Measurements from ENCODE around the gene C1orf116. TPM values are rescaled to one million over a fixed set of nuclear protein-coding genes. Genes with fewer than 3 reads are reported as not detected.

Gene C1orf116
- total RNA-seq = not detected in 2 replicates
- long read RNA-seq = 0 reads

GRCh38 chr1:207032528-207033017, at the start of gene C1orf116:
Gene C1orf116, minus strand, starts transcription at chr1:207032756. Its CDS starts 5,158 bp downstream, at chr1:207027598.
- no peak within 1 kb of the TSS for H3K27ac Mint-ChIP-seq (ENCODE audit: unreplicated experiment)
- no peak within 1 kb of the TSS for H3K4me3 Mint-ChIP-seq (ENCODE audit: unreplicated experiment)
- H3K9me3 Mint-ChIP-seq (ENCODE audit: unreplicated experiment) = no peaks in the 10 kb centered on the region
- peaks cover 61% of the 10 kb centered on the region for H3K27me3 Mint-ChIP-seq (ENCODE audit: unreplicated experiment)
- H3K4me1 Mint-ChIP-seq (ENCODE audit: unreplicated experiment) = no peaks in the 10 kb centered on the region
- no peaks in the 10 kb centered on the region for H3K36me3 Mint-ChIP-seq (ENCODE audit: unreplicated experiment)
- DNase-seq (ENCODE audit: extremely low spot score, unreplicated experiment) = no peak
- TF ChIP-seq CTCF (IDR thresholded peaks at IDR 0.05) = no peak

GRCh38 chr1:207081806-207082205, 49.2 kb upstream of the C1orf116 start:
- no peak for TF ChIP-seq CTCF (IDR thresholded peaks at IDR 0.05)
- H3K4me3 Mint-ChIP-seq (ENCODE audit: unreplicated experiment) = no peak overlapping the region
- no peaks in the 10 kb centered on the region for H3K9me3 Mint-ChIP-seq (ENCODE audit: unreplicated experiment)
- H3K4me1 Mint-ChIP-seq (ENCODE audit: unreplicated experiment) = peaks cover 12% of the 10 kb centered on the region
- no peak for DNase-seq (ENCODE audit: extremely low spot score, unreplicated experiment)
- H3K36me3 Mint-ChIP-seq (ENCODE audit: unreplicated experiment) = peaks cover 6% of the 10 kb centered on the region
- H3K27ac Mint-ChIP-seq (ENCODE audit: unreplicated experiment) = no peak overlapping the region
- peaks cover 13% of the 10 kb centered on the region for H3K27me3 Mint-ChIP-seq (ENCODE audit: unreplicated experiment)

- H3K9me3 Mint-ChIP-seq (ENCODE audit: unreplicated experiment) = no peaks in the 10 kb centered on the region
- no peak overlapping the region for H3K4me3 Mint-ChIP-seq (ENCODE audit: unreplicated experiment)
- no peak for TF ChIP-seq CTCF (IDR thresholded peaks at IDR 0.05)
- H3K27me3 Mint-ChIP-seq (ENCODE audit: unreplicated experiment) = peaks cover 13% of the 10 kb centered on the region
- peaks cover 6% of the 10 kb centered on the region for H3K36me3 Mint-ChIP-seq (ENCODE audit: unreplicated experiment)
- peaks cover 12% of the 10 kb centered on the region for H3K4me1 Mint-ChIP-seq (ENCODE audit: unreplicated experiment)
- DNase-seq (ENCODE audit: extremely low spot score, unreplicated experiment) = no peak
- no peak overlapping the region for H3K27ac Mint-ChIP-seq (ENCODE audit: unreplicated experiment)
These were observed 48.5 kb upstream of the C1orf116 start for GRCh38 chr1:207081088-207081487.

- DNase-seq (ENCODE audit: extremely low spot score, unreplicated experiment) = no peak
- H3K27ac Mint-ChIP-seq (ENCODE audit: unreplicated experiment) = no peak overlapping the region
- peaks cover 9% of the 10 kb centered on the region for H3K4me1 Mint-ChIP-seq (ENCODE audit: unreplicated experiment)
- no peaks in the 10 kb centered on the region for H3K9me3 Mint-ChIP-seq (ENCODE audit: unreplicated experiment)
- H3K27me3 Mint-ChIP-seq (ENCODE audit: unreplicated experiment) = peaks cover 13% of the 10 kb centered on the region
- no peak overlapping the region for H3K4me3 Mint-ChIP-seq (ENCODE audit: unreplicated experiment)
- H3K36me3 Mint-ChIP-seq (ENCODE audit: unreplicated experiment) = peaks cover 14% of the 10 kb centered on the region
- no peak for TF ChIP-seq CTCF (IDR thresholded peaks at IDR 0.05)
These were observed 47.2 kb upstream of the C1orf116 start for GRCh38 chr1:207079706-207080241.

GRCh38 chr1:207078578-207079132, 46.1 kb upstream of the C1orf116 start:
- Mint-ChIP-seq H3K4me3 (ENCODE audit: unreplicated experiment) (no peak overlapping the region), H3K36me3 (ENCODE audit: unreplicated experiment) (peaks cover 14% of the 10 kb centered on the region), H3K9me3 (ENCODE audit: unreplicated experiment) (no peaks in the 10 kb centered on the region), H3K27ac (ENCODE audit: unreplicated experiment) (no peak overlapping the region), H3K27me3 (ENCODE audit: unreplicated experiment) (peaks cover 9% of the 10 kb centered on the region), H3K4me1 (ENCODE audit: unreplicated experiment) (no peaks in the 10 kb centered on the region)
- no peak for DNase-seq (ENCODE audit: extremely low spot score, unreplicated experiment)
- no peak for TF ChIP-seq CTCF (IDR thresholded peaks at IDR 0.05)
